ENCODE results near the gene SLC22A31.
"Not testable (repeated sequence)": the region's sequence is repeated elsewhere in the genome, so short reads cannot be mapped to it uniquely, and the experiment has no call there.

SLC22A31 gene

GRCh38 chr16:89178453-89179147 is 21.7 kb downstream of the SLC22A31 start:
- DNase-seq = no peak

GRCh38 chr16:89177501-89177900 is 22.8 kb downstream of the SLC22A31 start:
- DNase-seq = no peak

GRCh38 chr16:89176717-89177116 is 23.6 kb downstream of the SLC22A31 start:
- no peak for DNase-seq

DNA sequence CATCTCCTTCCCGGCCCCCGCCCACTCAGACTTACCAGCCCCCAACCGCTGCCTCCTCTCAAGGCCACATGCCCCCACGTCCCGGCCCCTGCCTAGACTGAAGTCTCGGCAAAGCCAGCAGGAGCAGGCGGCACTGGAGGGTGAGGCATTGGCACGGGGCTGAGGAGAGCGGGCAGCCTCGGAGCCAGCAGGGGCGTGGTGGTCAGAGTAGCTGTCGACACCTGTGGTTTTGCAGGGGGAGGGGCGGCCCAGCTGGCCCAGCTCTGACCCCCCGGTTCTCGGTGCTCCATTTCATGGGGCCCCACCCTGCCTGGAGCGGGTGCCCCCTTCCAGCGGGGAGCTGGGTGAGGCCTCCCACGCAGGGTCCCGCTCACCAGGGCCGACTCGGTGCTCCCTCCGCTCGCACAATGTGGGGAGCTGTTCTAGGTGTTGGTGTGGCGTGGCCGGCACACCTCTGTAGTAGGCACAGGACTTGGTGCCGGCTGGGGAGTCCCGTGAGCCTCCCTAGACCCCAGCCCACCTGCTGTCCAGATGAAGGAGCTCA is 24.1 kb downstream of the SLC22A31 start:
- no peak for DNase-seq

DNA sequence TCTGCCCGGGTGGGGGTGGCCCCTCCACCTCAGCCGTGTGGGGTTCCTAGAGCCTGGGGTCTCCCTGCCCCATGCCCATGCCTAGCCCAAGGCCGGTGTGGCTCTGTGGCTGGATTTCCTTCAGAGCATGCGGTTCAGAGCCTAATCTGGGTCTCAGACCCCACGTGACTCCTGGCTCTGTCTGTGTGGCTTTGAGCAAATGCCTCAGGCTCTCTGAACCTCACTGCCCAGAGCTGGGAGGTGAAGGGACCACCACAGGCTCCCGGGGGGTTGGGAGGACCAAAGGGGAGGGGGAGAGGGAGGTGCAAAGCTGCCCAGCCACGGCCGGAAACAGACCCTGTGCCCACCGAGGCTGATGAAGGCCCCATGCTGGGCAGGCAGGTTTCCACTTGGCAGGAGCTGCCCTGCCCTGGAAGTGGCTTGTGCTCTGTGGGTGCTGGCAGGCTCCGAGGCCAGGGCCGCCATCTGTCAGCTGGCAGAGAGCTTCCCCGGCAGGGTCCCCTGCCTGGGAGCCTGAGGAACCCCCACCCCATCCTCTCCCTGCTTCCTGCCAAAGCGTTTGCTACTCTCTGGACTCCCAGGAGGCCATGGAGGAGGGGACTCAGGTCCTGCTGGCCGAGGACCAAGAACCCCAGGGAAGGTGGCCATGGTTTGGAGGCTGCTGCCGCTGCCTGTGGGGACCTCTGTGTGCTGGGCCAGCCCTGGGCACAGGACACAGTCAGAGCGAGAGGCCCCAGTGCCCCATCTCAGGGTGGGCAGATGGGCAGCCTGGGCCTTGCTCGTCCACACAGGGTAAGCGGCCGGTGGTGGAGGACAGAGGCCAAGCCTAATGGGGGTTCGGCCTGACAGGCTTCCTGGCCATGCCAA is 24.8 kb downstream of the SLC22A31 start:
- no peak for DNase-seq

DNA sequence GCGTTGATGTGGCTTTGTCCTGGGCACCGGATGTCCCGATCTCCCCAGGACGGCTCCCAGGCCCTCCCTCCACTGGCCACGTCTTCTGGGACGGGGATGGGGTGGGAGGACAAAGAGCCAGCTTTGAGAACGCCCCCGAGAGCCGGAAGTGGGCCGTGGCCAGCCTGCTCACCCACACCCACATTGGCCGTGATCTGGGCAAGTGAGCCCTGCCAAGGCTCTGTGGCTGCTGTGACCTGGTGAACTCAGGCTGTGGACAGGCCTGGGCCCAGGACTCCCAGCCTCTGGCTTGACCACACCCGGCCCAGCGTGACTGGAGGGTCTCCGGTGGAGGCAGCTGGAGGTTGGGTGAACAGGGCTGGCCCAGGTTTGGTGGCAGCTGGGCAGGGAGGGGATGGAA is 25.5 kb downstream of the SLC22A31 start:
- no peak for DNase-seq

DNA sequence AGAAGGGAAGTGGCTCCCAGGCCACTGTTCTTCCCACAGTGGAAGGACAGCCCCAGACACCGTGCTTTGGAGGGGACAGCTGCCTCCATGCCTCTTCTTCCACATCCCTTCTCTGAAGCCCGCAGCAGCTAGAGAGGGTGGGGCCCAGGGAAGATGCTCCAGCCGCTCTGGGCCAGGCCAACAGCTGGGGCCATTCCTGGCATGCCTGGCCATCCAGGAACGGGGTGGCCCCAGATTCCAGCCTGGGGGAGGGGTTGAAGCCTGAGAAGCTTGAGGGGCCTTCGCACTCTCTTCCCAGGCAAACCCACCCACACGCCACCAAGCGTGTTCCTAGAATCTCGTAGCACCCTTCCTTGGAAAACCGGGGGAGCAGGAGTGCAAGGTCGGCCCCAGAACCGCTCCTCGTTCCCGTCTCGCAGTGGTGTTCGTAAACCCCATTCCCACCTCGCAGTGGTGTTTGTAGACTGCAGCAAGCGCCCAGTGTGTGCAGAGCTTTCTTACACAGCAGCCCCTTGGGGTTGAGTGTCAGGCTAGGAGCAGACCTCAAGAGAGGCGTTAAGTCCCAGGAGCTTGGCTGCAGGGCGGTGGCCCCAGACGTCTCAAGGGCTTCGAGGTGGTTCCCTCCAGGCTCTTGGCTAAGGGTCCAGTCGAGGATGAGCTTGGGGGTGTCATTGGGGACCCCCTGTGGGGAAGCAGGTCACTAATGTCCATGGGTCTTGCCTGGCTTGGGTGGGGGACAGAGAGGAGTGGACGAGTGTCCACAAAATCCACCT is 26.1 kb downstream of the SLC22A31 start:
- DNase-seq = no peak

DNA sequence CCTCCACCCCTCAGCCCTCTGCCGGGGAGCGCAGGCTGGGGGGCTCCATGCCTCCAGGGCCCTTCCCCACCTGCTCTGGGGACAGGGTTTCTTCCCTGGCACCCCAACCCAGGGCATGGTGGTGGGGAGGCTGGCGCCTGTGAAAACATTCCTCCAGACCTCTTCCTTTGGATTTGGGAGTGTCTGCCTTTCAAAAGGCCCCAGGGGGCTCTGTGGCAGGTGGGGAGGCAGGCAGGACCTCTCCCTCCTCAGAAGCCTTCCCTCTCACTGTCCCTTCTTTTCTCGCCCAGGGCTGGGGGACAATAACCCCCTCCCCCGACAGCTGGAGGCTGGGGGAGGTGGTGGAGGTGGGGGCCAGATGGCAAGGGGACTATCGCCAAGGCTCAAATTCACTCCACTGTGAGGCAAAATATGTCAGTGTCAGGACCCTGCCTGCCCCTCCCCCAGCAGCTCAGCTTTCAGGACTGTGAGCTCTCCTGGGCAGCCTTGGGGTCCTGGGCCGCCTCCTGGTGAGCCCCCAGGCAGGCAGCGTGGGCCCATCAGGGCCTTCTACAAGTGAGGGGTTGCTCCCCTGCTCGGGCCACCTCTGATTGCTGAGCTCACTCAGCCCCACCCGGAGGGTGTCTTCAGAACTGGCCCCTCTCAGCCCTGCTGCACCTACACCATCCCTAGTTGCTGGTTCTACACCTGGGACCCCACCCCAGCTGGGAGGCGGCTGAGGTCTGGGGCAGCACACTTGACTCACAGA is 27.0 kb downstream of the SLC22A31 start:
- no peak for DNase-seq

- no peak for DNase-seq
Measured at GRCh38 chr16:89172528-89173173, 27.7 kb downstream of the SLC22A31 start.

DNA sequence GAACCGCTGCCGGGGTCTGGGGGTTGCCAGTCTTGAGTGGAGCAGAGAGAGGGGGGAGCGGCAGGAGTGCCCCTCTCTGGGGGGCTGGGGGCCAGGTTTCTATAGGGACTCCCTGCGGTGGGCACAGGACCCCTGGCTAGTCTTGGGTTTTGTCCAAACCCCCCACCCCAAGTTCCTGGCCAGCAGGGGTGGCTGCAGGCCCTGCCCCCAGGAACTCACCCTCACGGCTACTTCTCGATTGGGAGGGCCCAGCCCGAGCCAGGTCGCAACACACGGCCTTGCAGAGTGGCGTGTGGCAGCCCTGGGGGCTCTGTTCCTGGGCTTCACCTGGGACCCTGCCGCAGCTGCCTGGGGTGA is 28.2 kb downstream of the SLC22A31 start:
- DNase-seq = no peak

GRCh38 chr16:89171216-89172170 is 28.8 kb downstream of the SLC22A31 start, which contains the start of gene CDH15:
TSS of gene CDH15 (plus strand) at chr16:89171748. CDS start at chr16:89171832, 84 bp downstream.
- DNase-seq = peak; percentile 85

DNA sequence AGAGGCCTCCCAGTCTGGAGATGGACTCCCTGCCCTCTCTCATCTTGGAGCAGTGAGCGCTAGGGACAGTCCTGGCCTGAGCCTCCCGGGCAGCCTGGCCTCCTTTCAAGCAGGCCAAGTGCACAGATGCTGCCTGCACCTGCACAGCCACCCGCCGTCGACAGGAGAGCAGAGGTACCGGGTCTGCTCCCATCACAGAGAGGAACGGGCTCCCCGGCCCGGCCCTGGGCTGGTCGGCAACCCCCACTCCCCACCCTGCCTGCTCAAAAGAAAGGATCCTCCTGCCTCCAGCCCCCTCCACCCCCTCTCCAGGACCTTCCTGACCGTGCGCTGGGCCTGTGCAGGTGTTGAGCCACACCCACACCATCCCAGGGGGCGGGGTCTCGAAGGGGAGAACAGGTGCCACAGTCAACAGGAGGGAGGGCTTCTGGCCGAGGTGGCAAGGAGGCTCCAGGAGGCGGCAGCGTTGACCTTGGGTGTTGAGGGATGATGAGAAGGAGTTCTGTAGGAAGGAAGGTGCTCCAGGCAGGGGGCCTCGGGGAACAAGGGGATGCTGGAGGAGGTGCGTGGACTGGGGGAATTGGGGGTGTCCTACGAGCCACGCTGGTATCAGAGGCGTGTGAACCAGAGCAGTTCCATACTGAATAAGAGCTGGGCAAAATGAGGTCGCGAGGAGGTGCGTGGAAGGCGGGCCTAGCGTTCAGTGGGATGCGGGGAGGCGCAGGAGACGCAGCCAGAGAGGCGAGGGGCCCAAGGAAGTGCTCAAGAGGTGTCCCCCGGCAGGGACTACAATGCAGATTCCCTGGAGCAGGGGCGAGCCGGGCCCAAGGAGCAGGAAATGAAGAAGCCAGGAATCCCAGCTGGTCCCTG is 29.8 kb downstream of the SLC22A31 start:
- DNase-seq = peak; percentile 25

DNA sequence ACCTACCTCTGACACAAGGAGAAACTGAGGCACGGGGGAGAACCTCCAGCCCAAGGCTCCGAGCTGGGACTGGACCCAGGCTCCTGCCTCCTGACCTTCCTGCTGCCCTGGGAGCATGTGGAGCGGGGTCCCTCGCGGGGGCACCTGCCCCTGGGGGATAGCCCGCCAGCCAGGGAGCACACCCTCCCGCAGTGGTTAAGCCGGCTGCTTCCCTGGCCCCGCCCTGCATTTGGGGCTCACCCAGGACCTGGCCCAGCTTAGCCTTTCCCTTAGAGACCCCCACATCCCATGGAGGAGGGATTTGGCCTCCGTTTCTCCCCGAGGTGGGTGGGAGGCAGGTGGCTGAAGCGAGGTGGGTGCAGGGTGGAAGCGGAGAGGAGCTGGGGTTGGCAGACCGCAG is 30.6 kb downstream of the SLC22A31 start:
- DNase-seq = no peak

- DNase-seq = no peak
Measured at GRCh38 chr16:89168381-89169189, 31.8 kb downstream of the SLC22A31 start.

DNA sequence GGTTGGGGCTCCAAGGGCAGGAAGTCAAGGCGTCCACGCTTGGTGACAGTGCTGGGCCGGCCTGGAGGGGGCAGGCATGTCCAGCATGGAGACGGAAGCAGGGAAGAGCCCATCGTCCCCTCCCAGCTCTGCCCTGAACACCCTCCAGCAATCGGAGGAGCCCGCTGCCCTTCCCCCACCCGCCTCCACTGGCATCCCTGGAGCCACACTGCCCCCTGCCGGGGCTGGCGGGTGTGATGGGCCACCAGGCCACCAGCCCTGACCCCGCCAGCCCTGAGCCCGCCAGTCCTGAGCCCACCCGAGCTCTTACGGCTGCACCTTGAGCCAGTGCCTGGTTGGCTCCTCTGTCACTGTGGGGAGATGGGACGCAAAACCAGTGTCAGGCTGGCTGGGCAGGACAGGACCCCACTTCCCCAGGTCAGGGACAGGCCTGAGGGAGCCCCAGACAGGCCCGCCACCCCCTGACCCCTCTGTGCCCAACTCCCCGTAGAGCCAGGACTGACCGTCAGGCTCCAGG is 32.9 kb downstream of the SLC22A31 start:
- peak; percentile 40 for DNase-seq

- no peak for DNase-seq
Measured at GRCh38 chr16:89166696-89167424, 33.5 kb downstream of the SLC22A31 start.

- DNase-seq = not testable (repeated sequence)
Measured at GRCh38 chr16:89165681-89165979, 34.7 kb downstream of the SLC22A31 start.
